Activated CD8-positive, alpha-beta memory T cell treated with anti-CD3 and anti-CD28 coated beads for 4 hours (primary cell): ENCODE data around the gene TMEM219.
A peak's percentile ranks its signal among the peaks of the same experiment; 100 is the strongest.

Experiments
- DNase-seq, 2 donors: peaks; one replicate each; pipeline ENCODE4 v3.0.0-alpha.2; 2020; ENCODE audit warnings: low read depth in 2 of 2

Gene TMEM219

GRCh38 chr16:29982560-29983419 is 20.9 kb downstream of the TMEM219 start:
- no peak for DNase-seq

- no peak for DNase-seq
These were observed 21.7 kb downstream of the TMEM219 start for GRCh38 chr16:29983420-29984136.

GRCh38 chr16:29984137-29984763 is 22.4 kb downstream of the TMEM219 start:
- DNase-seq, result no peak

- no peak for DNase-seq
These were observed 22.9 kb downstream of the TMEM219 start for GRCh38 chr16:29984764-29985147.

- DNase-seq, result no peak
These were observed 23.5 kb downstream of the TMEM219 start for GRCh38 chr16:29985271-29985811.

GRCh38 chr16:29986231-29986630 is 24.4 kb downstream of the TMEM219 start:
- DNase-seq, result no peak

GRCh38 chr16:29986931-29987330 is 25.1 kb downstream of the TMEM219 start:
- no peak for DNase-seq

- no peak for DNase-seq
These were observed 25.6 kb downstream of the TMEM219 start for GRCh38 chr16:29987371-29988085.

GRCh38 chr16:29988346-29989075 is 26.6 kb downstream of the TMEM219 start:
- DNase-seq, result no peak

- no peak for DNase-seq
These were observed 27.4 kb downstream of the TMEM219 start for GRCh38 chr16:29989111-29989858.

- no peak for DNase-seq
These were observed 28.2 kb downstream of the TMEM219 start for GRCh38 chr16:29990034-29990433.

GRCh38 chr16:29990883-29991570 is 29.1 kb downstream of the TMEM219 start:
- no peak for DNase-seq

- DNase-seq, result no peak
These were observed 29.7 kb downstream of the TMEM219 start for GRCh38 chr16:29991571-29991904.

GRCh38 chr16:29992344-29992967 is 30.6 kb downstream of the TMEM219 start:
- DNase-seq, result no peak

- no peak for DNase-seq
These were observed 31.5 kb downstream of the TMEM219 start for GRCh38 chr16:29993191-29993902.

GRCh38 chr16:29993903-29994599 is 32.2 kb downstream of the TMEM219 start:
- no peak for DNase-seq

- DNase-seq, result peak in 1 of 2 donors; percentile 14
These were observed 32.9 kb downstream of the TMEM219 start for GRCh38 chr16:29994600-29995323.
